Hematopoietic multipotent progenitor cell treated with erythropoietin and hydrocortisone succinate and interleukin-3 and kit ligand, for 15 days (in vitro differentiated cells): ENCODE measurements around the gene YIF1B.

ENCODE experiments used
- DNase-seq: peaks from one replicate; pipeline ENCODE4 v3.0.0-alpha.2; 2015; ENCODE audit warnings: low spot score

YIF1B gene

GRCh38 chr19:38304866-38305429 lies 10.8 kb downstream of the YIF1B start:
- DNase-seq = no peak

GRCh38 chr19:38304352-38304865 lies 11.3 kb downstream of the YIF1B start:
- DNase-seq = no peak

- DNase-seq = no peak
These were observed 12.0 kb downstream of the YIF1B start, which contains the start of gene C19orf33 for GRCh38 chr19:38303517-38304351. TSS of gene C19orf33 (plus strand) at chr19:38304251. CDS start at chr19:38304262, 11 bp downstream.

- DNase-seq = no peak
These were observed 16.7 kb downstream of the YIF1B start for GRCh38 chr19:38298821-38299680.

GRCh38 chr19:38294090-38294489 lies 21.7 kb downstream of the YIF1B start:
- no peak for DNase-seq

- DNase-seq = no peak
These were observed 22.5 kb downstream of the YIF1B start for GRCh38 chr19:38293281-38293680.

- DNase-seq = no peak
These were observed 23.9 kb downstream of the YIF1B start for GRCh38 chr19:38291855-38292254.

GRCh38 chr19:38290631-38291147 lies 25.1 kb downstream of the YIF1B start:
- no peak for DNase-seq

- no peak for DNase-seq
These were observed 25.8 kb downstream of the YIF1B start for GRCh38 chr19:38289955-38290354.

GRCh38 chr19:38288123-38288855 lies 27.5 kb downstream of the YIF1B start:
- DNase-seq = no peak

GRCh38 chr19:38287604-38288003 lies 28.1 kb downstream of the YIF1B start:
- no peak for DNase-seq

GRCh38 chr19:38285567-38285966 lies 30.2 kb downstream of the YIF1B start:
- no peak for DNase-seq

- DNase-seq = no peak
These were observed 31.3 kb downstream of the YIF1B start for GRCh38 chr19:38284422-38284821.

- DNase-seq = no peak
These were observed 32.5 kb downstream of the YIF1B start for GRCh38 chr19:38283271-38283670.

GRCh38 chr19:38281811-38282566 lies 33.8 kb downstream of the YIF1B start:
- no peak for DNase-seq

- no peak for DNase-seq
These were observed 35.5 kb downstream of the YIF1B start for GRCh38 chr19:38280030-38280921.

GRCh38 chr19:38278751-38279150 lies 37.0 kb downstream of the YIF1B start:
- no peak for DNase-seq

- no peak for DNase-seq
These were observed 37.6 kb downstream of the YIF1B start for GRCh38 chr19:38277969-38278680.

- DNase-seq = no peak
These were observed 38.2 kb downstream of the YIF1B start for GRCh38 chr19:38277549-38277948.
